Glutamatergic neuron (in vitro differentiated cells): ENCODE data around the gene FOXL1. TPM values are rescaled to one million over a fixed set of nuclear protein-coding genes. Genes with fewer than 3 reads are reported as not detected.

ENCODE experiments used
- DNase-seq: peaks from one replicate; pipeline ENCODE4 v3.0.0; 2022
- H3K27ac Mint-ChIP-seq: one replicate; pipeline ENCODE4 v1.8.0; 2020; ENCODE audit warnings: mild to moderate bottlenecking, mixed read lengths, inconsistent platforms; ENCODE audit not compliant: unreplicated experiment
- H3K27me3 Mint-ChIP-seq: one replicate; pipeline ENCODE4 v1.8.0; 2020; ENCODE audit warnings: mild to moderate bottlenecking, moderate library complexity, mixed read lengths, inconsistent platforms; ENCODE audit not compliant: unreplicated experiment
- H3K36me3 Mint-ChIP-seq: one replicate; pipeline ENCODE4 v1.8.0; 2020; ENCODE audit warnings: mild to moderate bottlenecking, mixed read lengths, inconsistent platforms; ENCODE audit not compliant: unreplicated experiment
- H3K4me1 Mint-ChIP-seq: one replicate; pipeline ENCODE4 v1.8.0; 2020; ENCODE audit warnings: mild to moderate bottlenecking, low read depth, mixed read lengths, inconsistent platforms; ENCODE audit not compliant: unreplicated experiment
- H3K4me3 Mint-ChIP-seq: one replicate; pipeline ENCODE4 v1.8.0; 2020; ENCODE audit warnings: mild to moderate bottlenecking, mixed read lengths, inconsistent platforms; ENCODE audit not compliant: unreplicated experiment
- H3K9me3 Mint-ChIP-seq: one replicate; pipeline ENCODE4 v1.8.0; 2020; ENCODE audit warnings: mild to moderate bottlenecking, moderate library complexity, mixed read lengths, inconsistent platforms; ENCODE audit not compliant: unreplicated experiment
- CTCF ChIP-seq: fragments of 200-600 bp; sonication (generic); IDR thresholded peaks from one replicate; pipeline ENCODE4 v1.5.0; 2021; ENCODE audit not compliant: partially characterized antibody, unreplicated experiment
- total RNA-seq: library from RNA; stranded (reverse); fragmentation: NEBNext Ultra II Directional; extraction: Animal tissue kit (Norgen Biotek cat#: 25700); gene quantifications from one replicate; pipeline ENCODE4 v1.2.1, GENCODE V29; 2021; ENCODE audit not compliant: unreplicated experiment

The FOXL1 gene
- total RNA-seq, 1 donor from 2014 or later: not detected

GRCh38 chr16:86574646-86575045, 3.7 kb upstream of the FOXL1 start:
- Mint-ChIP-seq H3K4me1 (peaks cover 11% of the 10 kb centered on the region), H3K36me3 (no peaks in the 10 kb centered on the region), H3K27me3 (peaks cover 43% of the 10 kb centered on the region), H3K4me3 (no peak overlapping the region), H3K9me3 (peaks cover 6% of the 10 kb centered on the region), H3K27ac (no peak overlapping the region)
- TF ChIP-seq CTCF: no peak
- DNase-seq: no peak

GRCh38 chr16:86575095-86575685, 3.2 kb upstream of the FOXL1 start:
- Mint-ChIP-seq H3K4me3 (peak overlapping the region; percentile 91), H3K36me3 (no peaks in the 10 kb centered on the region), H3K27ac (no peak overlapping the region), H3K4me1 (peaks cover 11% of the 10 kb centered on the region), H3K9me3 (peaks cover 6% of the 10 kb centered on the region), H3K27me3 (peaks cover 42% of the 10 kb centered on the region)
- DNase-seq: no peak
- TF ChIP-seq CTCF: no peak

GRCh38 chr16:86575754-86576557, 2.4 kb upstream of the FOXL1 start:
- TF ChIP-seq CTCF: no peak
- H3K4me3 Mint-ChIP-seq: peak overlapping the region; percentile 91
- no peak overlapping the region for H3K27ac Mint-ChIP-seq
- peaks cover 40% of the 10 kb centered on the region for H3K27me3 Mint-ChIP-seq
- no peaks in the 10 kb centered on the region for H3K36me3 Mint-ChIP-seq
- H3K4me1 Mint-ChIP-seq: peaks cover 11% of the 10 kb centered on the region
- H3K9me3 Mint-ChIP-seq: peaks cover 6% of the 10 kb centered on the region
- DNase-seq: peak; percentile 83

GRCh38 chr16:86576591-86577313, 1.6 kb upstream of the FOXL1 start:
- no peak for TF ChIP-seq CTCF
- Mint-ChIP-seq H3K27me3 (peaks cover 34% of the 10 kb centered on the region), H3K36me3 (no peaks in the 10 kb centered on the region), H3K27ac (no peak overlapping the region), H3K9me3 (peaks cover 6% of the 10 kb centered on the region), H3K4me1 (peaks cover 11% of the 10 kb centered on the region), H3K4me3 (peak overlapping the region; percentile 91)
- DNase-seq: no peak
